Retinal pigment epithelial cell (primary cell): ENCODE measurements around the gene TNFRSF9.

Source experiments
- DNase-seq: peaks from one replicate; pipeline ENCODE4 v3.0.0-alpha.2; 2010; ENCODE audit warnings: low read depth
- H3K4me3 ChIP-seq: 2 replicates; pipeline ENCODE4 v1.5.1; 2011; ENCODE audit warnings: mild to moderate bottlenecking, low read length, control low read depth, moderate library complexity
- TF ChIP-seq, protein P1 (sequence below): conservative IDR thresholded peaks from 2 replicates; pipeline ENCODE4 v1.5.1; 2011; ENCODE audit warnings: low read depth, low read length, control low read depth, inconsistent platforms

Gene TNFRSF9

DNA sequence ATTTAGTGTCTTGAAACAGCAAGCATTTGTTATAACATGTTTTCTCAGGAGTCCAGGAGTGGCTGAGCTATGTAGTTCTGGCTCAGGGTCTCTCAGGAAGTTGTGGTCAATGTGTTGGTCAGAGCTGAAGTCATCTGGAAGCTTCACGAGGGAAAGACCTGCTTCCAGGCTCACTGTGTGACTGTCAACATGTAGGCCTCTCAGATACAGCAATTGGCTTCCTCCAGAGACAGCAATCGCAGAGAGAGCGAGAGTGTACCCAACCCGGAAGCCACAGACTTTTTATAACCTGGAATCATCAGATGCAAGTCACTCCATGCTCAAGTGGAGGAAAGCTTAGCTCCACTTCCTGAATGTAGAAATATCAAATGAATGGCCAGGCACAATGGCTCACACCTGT is 40.9 kb downstream of the TNFRSF9 start:
- TF ChIP-seq, protein P1, sequence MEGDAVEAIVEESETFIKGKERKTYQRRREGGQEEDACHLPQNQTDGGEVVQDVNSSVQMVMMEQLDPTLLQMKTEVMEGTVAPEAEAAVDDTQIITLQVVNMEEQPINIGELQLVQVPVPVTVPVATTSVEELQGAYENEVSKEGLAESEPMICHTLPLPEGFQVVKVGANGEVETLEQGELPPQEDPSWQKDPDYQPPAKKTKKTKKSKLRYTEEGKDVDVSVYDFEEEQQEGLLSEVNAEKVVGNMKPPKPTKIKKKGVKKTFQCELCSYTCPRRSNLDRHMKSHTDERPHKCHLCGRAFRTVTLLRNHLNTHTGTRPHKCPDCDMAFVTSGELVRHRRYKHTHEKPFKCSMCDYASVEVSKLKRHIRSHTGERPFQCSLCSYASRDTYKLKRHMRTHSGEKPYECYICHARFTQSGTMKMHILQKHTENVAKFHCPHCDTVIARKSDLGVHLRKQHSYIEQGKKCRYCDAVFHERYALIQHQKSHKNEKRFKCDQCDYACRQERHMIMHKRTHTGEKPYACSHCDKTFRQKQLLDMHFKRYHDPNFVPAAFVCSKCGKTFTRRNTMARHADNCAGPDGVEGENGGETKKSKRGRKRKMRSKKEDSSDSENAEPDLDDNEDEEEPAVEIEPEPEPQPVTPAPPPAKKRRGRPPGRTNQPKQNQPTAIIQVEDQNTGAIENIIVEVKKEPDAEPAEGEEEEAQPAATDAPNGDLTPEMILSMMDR: no peak
- no peak overlapping the region for H3K4me3 ChIP-seq
- no peak for DNase-seq

DNA sequence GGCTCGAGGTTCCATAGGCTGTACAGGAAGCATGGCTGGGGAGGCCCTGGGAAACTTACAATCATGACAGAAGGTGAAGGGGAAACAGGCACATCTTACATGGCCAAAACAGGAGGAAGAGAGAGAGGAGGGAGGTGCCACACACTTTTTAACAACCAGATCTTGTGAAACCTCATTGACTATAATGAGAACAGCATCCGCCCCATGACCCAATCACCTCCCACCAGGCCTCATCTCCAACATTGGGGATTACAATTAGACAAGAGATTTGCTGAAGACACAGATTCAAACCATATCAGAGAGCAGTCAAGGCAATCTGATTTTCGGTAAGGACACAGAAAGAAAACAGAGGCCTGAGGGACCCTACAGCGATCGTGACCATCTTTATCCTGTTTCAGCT is 41.7 kb downstream of the TNFRSF9 start:
- TF ChIP-seq, protein P1: no peak
- DNase-seq: no peak
- no peak overlapping the region for H3K4me3 ChIP-seq

DNA sequence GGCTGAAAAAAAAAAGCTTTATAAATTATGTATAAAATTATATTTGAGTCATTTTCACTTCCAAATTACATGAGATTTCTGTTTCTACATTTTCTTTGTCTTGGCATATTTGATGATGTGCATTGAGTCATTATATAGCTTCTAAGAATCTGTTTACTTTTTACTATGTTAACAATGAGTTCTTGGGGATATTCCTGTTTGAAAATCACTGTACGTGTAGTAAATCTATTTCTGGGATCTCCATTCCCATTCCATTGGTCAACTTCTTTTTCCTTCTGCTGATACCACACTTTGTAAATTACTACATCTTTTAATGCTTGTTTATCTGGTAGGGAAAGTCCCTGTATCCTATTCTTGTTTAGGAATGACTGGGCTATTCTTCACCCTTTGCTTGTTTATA is 43.6 kb downstream of the TNFRSF9 start:
- DNase-seq: no peak
- no peak overlapping the region for H3K4me3 ChIP-seq

DNA sequence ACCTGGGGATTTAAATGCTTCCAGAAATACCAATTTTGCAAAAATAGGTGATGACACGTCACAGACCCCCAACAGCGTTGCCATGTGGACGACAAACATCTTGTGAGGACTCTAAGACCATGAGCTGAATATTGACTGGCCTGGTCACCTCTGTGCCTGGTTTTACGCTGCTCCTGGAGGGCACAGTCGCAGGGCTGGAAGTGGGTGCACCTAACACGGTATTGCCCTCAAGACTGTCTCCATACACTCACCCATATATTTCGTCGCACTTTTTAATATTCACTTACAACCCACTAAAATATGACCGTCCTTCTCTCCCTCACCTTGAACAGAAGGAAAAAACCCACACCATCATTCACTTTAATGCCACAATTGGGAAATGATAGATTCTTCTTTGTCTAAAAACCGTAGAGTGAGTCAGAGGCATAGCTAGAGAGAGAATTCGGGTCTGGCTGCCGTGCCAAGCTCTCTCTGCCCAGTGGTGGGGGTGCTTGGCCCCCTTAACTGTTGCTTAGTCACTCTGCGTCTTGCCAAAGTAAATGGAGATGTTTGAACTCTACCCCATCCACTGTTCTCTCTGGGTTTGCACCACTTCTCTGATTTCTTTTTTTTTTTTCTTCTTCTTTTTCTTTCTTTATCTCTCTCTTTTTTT is 47.0 kb downstream of the TNFRSF9 start:
- DNase-seq: peak; percentile 20
- TF ChIP-seq, protein P1: no peak

More for the DNA sequence above, 43.6 kb downstream of the TNFRSF9 start:
- TF ChIP-seq, protein P1: no peak

DNA sequence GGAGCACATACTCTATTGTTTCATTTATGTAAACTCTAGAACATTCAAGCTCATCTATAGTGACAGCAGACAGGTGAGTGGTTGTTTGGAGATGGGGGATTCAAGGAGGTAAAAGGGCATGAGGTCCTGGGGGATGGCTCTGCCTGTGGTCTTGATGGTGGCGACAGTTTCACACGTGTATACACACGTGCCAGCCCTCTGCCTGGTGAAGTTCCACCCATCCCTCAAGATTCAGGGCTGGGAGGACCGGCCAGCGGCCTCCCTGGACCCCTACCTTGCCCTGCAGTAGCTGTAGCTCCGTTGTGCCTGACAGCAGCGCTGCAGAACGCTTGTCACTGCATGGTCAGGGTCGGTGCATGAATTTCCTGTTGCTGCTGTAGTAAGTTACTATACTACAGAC is 48.8 kb downstream of the TNFRSF9 start:
- H3K4me3 ChIP-seq: no peak overlapping the region
- TF ChIP-seq, protein P1: no peak
- no peak for DNase-seq

More for the DNA sequence above, 47.0 kb downstream of the TNFRSF9 start:
- H3K4me3 ChIP-seq: no peak overlapping the region

DNA sequence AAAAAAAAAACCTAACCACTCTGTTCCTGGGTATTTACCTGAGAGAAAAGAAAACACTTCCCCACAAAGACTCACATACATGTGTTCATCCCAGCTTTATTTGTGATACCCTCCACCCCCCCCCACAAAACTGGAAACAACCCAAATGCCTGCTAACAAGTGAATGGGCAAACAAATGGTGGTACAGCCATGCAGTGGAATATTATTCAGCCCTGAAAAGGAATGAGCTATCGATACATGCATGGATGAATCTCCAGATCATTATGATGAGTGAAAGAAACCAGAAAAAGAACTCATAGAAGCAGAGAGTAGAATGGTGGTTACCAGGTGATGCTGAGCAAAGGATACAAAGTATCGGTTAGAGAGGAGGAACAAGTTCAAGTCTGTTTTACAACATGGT is 49.8 kb downstream of the TNFRSF9 start:
- no peak for DNase-seq
- TF ChIP-seq, protein P1: no peak
- H3K4me3 ChIP-seq: no peak overlapping the region
